Smooth muscle cell (in vitro differentiated cells): Measurements from ENCODE around the gene ECHS1. TPM values are rescaled to one million over a fixed set of nuclear protein-coding genes. Genes with fewer than 3 reads are reported as not detected.

Experiments
- DNase-seq: peaks from one replicate; lab custom pipeline; 2025; ENCODE audit not compliant: unreplicated experiment; lab: John Stamatoyannopoulos, UW
- H2AFZ ChIP-seq: fragments of 200-600 bp; sonication (generic); 2 replicates; pipeline ENCODE4 v1.6.0; 2016; ENCODE audit warnings: antibody characterized with exemption, low read depth, mild to moderate bottlenecking
- H3F3A ChIP-seq: fragments of 200-600 bp; sonication (generic); 2 replicates; pipeline ENCODE4 v1.6.0; 2017; ENCODE audit warnings: antibody characterized with exemption, low read depth
- H3K27ac ChIP-seq: fragments of 200-600 bp; sonication (generic); 2 replicates; pipeline ENCODE4 v1.5.1; 2016; ENCODE audit warnings: low read depth, mild to moderate bottlenecking
- H3K27me3 ChIP-seq: fragments of 200-600 bp; sonication (generic); 2 replicates; pipeline ENCODE4 v1.6.1; 2016; ENCODE audit warnings: low read depth, mild to moderate bottlenecking
- H3K36me3 ChIP-seq: fragments of 200-600 bp; sonication (generic); 2 replicates; pipeline ENCODE4 v1.5.1; 2016; ENCODE audit warnings: low read depth
- H3K4me1 ChIP-seq: fragments of 200-600 bp; sonication (generic); 2 replicates; pipeline ENCODE4 v1.5.1; 2016; ENCODE audit warnings: low read depth
- H3K4me2 ChIP-seq: fragments of 200-600 bp; sonication (generic); 2 replicates; pipeline ENCODE4 v1.6.0; 2016; ENCODE audit warnings: mild to moderate bottlenecking
- H3K4me3 ChIP-seq: fragments of 200-600 bp; sonication (generic); 2 replicates; pipeline ENCODE4 v1.5.1; 2016; ENCODE audit warnings: mild to moderate bottlenecking
- H3K79me2 ChIP-seq: fragments of 200-600 bp; sonication (generic); 2 replicates; pipeline ENCODE4 v1.6.0; 2016; ENCODE audit warnings: low read depth, mild to moderate bottlenecking
- H3K9ac ChIP-seq: fragments of 200-600 bp; sonication (generic); 2 replicates; pipeline ENCODE4 v1.6.0; 2016; ENCODE audit warnings: low read depth
- H3K9me3 ChIP-seq: fragments of 200-600 bp; sonication (generic); replicated peaks from 2 replicates; pipeline ENCODE4 v1.5.1; 2016; ENCODE audit warnings: low read depth
- H4K20me1 ChIP-seq: fragments of 200-600 bp; sonication (generic); 2 replicates; pipeline ENCODE4 v1.6.0; 2016; ENCODE audit warnings: low read depth
- WGBS: methylation state at CpG from one replicate; pipeline ENCODE4 v1.1.7; 2016; ENCODE audit warnings: low lambda C conversion rate; 5-methylcytosine and 5-hydroxymethylcytosine counted together
- polyA plus RNA-seq: library from polyadenylated mRNA; unstranded; fragments of >200 nt; fragmentation: Nextera tagmentation; extraction: Ambion mirVana; gene quantifications from 2 replicates; pipeline ENCODE4 v1.2.1, GENCODE V29; 2016
- total RNA-seq: library from RNA; depleted of rRNA; stranded (reverse); fragments of >200 nt; gene quantifications from 2 replicates; pipeline ENCODE4 v1.2.3, GENCODE V29; 2014
- TF ChIP-seq, protein P1 (sequence below): fragments of 200-600 bp; sonication (generic); IDR thresholded peaks from 2 replicates; pipeline ENCODE4 v1.5.1; 2017; ENCODE audit warnings: borderline replicate concordance, mild to moderate bottlenecking, antibody characterized with exemption; ENCODE audit not compliant: insufficient read depth, poor library complexity, severe bottlenecking

Gene ECHS1
- total RNA-seq (63.2 and 63.8 TPM in 2 replicates), polyA plus RNA-seq (112 and 113 TPM in 2 replicates)

DNA sequence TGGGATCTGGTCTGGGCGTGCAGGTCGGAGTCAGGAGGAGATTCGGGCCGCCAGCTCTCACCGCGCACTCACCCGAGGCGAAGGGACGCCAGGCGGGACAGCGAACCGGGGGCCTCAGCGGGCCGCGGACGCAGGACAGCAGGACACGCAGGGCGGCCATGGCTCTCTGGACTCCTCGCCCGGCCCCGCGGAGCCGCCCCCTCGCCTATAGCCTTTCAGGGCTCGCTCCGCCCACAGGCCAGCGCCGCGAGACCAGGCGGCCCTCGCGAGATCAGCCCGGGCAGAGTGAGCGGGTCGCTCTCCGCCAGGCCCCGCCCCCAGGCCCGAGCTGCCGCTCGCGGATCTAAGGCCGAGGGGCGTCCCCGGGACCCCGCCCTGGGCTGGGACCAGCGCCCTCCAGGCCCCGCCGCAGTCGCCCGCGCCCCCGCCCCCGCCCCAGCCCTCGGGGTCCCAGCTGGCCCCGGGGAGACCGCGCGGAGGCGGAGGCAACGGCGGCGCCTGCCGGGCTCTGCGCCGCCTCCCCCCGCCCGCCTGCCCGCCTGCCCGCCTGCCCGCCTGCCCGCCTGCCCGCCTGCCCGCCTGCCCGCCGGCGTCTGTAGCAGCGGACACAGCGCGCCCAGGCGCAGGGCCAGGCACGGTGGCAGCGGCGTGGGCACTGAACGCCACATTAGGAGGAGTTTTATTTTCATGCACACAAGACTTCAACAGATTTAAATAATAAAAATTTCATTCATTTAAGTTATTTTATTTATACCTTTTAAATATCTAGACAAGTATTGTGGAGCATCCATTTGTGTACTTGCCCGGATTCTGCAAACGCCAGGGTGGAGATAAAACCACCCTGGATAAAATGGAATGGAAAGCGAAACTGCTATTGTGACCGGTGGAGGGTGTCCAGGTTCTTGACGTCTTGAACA, at the start of gene ECHS1:
TSS of gene ECHS1 (minus strand) at position 181 of the 917 bp plus-strand sequence. CDS start at position 160, 21 bp downstream.
- Histone ChIP-seq H3F3A (peaks cover 7% of the 10 kb centered on the region), H3K9ac (peak within 1 kb of the TSS; percentile 86), H3K4me3 (peak within 1 kb of the TSS; percentile 79), H3K4me1 (peaks cover 5% of the 10 kb centered on the region), H4K20me1 (no peaks in the 10 kb centered on the region), H3K79me2 (no peaks in the 10 kb centered on the region), H2AFZ (no peak within 1 kb of the TSS), H3K27ac (no peak within 1 kb of the TSS), H3K4me2 (peak within 1 kb of the TSS; percentile 91), H3K36me3 (no peaks in the 10 kb centered on the region), H3K9me3 (no peaks in the 10 kb centered on the region), H3K27me3 (no peaks in the 10 kb centered on the region)
- peak; percentile 82 for DNase-seq
- 16% methylated on average over 22 of the region's 89 CpGs for WGBS
- TF ChIP-seq, protein P1, sequence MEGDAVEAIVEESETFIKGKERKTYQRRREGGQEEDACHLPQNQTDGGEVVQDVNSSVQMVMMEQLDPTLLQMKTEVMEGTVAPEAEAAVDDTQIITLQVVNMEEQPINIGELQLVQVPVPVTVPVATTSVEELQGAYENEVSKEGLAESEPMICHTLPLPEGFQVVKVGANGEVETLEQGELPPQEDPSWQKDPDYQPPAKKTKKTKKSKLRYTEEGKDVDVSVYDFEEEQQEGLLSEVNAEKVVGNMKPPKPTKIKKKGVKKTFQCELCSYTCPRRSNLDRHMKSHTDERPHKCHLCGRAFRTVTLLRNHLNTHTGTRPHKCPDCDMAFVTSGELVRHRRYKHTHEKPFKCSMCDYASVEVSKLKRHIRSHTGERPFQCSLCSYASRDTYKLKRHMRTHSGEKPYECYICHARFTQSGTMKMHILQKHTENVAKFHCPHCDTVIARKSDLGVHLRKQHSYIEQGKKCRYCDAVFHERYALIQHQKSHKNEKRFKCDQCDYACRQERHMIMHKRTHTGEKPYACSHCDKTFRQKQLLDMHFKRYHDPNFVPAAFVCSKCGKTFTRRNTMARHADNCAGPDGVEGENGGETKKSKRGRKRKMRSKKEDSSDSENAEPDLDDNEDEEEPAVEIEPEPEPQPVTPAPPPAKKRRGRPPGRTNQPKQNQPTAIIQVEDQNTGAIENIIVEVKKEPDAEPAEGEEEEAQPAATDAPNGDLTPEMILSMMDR: no peak

DNA sequence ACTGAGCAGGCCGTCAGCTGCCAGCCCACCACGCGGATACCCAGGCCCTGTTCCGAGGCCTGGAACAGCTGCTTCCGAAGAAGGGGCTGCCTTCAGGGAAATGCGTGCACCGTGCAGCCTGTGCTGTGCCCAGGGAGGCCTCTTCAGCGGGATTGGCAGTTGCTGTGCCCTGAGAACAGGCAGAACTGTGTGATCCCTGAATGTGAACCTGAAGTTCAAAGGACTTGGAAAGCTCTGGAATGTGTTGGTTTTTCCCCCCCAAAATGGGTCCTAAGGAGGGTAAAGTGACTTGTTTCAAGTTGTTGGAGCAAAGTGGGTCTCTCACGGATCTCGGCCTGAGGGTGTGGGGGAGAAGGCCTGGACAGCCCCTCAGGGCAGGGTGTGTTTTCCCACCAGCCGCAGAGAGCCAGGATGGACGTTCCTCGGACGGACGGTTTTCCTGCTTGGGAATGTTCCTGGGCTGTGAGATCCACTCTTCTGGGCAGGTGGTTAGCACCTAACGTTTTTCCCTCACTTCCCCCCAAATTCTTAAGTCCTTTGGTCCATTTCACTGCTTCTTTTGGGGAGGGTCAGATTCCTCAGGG, 49.2 kb upstream of the ECHS1 start:
- peaks cover 34% of the 10 kb centered on the region for H4K20me1 ChIP-seq
- no peak overlapping the region for H3K4me3 ChIP-seq
- H3K9ac ChIP-seq: no peak overlapping the region
- H3K79me2 ChIP-seq: no peaks in the 10 kb centered on the region
- no peaks in the 10 kb centered on the region for H3F3A ChIP-seq
- 84% methylated on average over 16 of the region's 16 CpGs for WGBS
- H3K27ac ChIP-seq: no peak overlapping the region
- no peaks in the 10 kb centered on the region for H3K4me1 ChIP-seq
- H3K36me3 ChIP-seq: no peaks in the 10 kb centered on the region
- H3K27me3 ChIP-seq: peaks cover 9% of the 10 kb centered on the region
- no peaks in the 10 kb centered on the region for H3K9me3 ChIP-seq
- H2AFZ ChIP-seq: no peak overlapping the region
- TF ChIP-seq, protein P1: no peak
- no peak for DNase-seq
- H3K4me2 ChIP-seq: no peak overlapping the region

DNA sequence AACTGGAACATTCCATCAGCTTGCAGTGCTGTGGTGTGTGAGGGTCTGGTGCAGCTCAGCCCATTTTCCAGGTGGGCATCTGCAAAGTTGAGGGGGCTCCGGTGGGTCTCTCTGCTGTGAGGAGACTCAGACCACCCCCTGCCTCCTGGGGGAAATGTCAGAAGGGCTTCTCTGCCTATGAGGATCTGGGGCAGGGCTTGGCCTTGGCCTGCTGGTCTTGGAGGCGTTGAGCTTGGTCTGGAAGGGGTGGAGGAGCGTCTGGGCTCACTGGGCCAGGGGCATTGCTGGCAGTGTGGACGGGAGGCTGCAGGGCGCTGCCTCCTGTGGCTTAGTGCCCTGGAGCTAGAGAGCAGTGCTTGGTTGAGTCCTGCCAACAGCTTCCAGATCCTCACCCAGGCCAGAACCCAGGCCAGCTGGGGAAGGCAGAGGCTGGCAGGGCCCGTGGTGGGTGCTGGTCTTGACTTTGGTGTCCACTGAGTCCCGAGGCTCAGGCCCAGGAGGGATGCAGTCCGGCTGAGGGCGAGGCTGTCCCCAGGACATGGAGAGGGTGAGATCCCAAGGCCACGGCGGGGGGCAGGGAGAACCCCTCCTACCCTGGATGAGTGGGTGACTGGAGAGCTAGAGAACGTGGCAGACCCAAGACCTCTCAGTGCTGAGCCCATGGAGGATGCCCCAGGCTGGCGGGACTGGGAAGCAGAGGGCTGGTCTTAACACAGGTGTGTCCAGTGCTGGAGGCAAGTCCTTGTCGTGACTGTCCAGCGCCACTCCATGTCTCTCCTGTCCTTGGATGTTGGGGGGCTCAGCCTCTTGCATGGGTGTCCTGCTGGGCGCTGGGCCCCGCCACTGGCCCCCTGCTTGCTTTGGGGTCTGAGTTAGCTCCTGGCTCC, 48.4 kb upstream of the ECHS1 start:
- WGBS: 84% methylated on average over 17 of the region's 17 CpGs
- Histone ChIP-seq H3K36me3 (no peaks in the 10 kb centered on the region), H3K27me3 (peaks cover 9% of the 10 kb centered on the region), H3K27ac (no peak overlapping the region), H3K9me3 (no peaks in the 10 kb centered on the region), H3K79me2 (no peaks in the 10 kb centered on the region), H3K9ac (no peak overlapping the region), H3K4me3 (no peak overlapping the region), H3K4me2 (no peak overlapping the region), H2AFZ (no peak overlapping the region), H3F3A (no peaks in the 10 kb centered on the region), H4K20me1 (peaks cover 34% of the 10 kb centered on the region), H3K4me1 (no peaks in the 10 kb centered on the region)
- DNase-seq: no peak
- TF ChIP-seq, protein P1: no peak
